ENCODE results near the gene SMC4. TPM values are rescaled to one million over a fixed set of nuclear protein-coding genes. Genes with fewer than 3 reads are reported as not detected.

SMC4 gene
- polyA plus RNA-seq, 2 of the 4 experiments (the other 2 are of a cell fraction): 121 to 139 TPM

DNA sequence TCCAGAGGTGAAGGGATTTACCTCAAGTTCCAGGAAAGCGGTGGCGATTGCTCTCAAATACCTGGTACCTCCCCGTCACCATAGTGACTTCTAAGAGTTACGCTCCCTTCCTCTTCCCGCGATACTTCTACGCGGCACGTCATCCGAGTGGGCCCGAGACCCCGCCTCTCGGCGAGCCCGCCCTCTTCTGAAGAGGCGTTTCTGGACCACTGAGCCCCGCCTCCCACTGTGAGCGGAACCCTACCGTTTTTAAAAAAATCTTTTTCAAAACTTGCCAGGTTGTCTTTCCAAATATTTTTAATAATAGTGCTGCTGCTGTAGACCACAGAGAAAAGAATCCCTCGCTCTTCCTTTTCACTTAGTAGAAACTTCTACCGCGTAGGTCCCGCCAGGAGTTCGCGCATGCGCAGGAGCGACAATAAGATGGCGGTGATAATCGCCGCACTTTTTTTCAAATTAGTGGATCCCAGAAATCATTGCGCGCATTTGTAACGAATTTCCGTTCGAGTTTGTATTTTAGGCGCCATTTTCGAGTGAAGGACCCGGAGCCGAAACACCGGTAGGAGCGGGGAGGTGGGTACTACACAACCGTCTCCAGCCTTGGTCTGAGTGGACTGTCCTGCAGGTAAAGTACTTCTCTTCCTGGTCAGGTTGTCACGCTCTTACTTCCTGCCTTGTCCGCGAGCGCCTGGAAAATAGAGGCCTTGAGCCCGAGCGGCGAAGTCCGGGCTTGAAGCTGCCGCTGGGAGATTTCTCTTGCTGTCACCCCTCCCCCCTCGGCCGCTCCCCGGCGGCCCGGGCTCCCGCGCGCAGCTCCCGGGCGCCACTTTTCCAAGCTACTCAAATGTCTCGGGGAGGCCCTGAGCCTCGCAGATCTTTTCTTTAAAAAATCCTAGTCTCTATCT is at the start of gene SMC4, which contains the start of gene IFT80 (continued):
- TF ChIP-seq ATOH8 (CRISPR knock-in tag; IDR thresholded peaks at IDR 0.05; ENCODE audit: low read depth): no peak
- no peak for TF ChIP-seq RNF2 (IDR thresholded peaks at IDR 0.05; ENCODE audit: borderline replicate concordance, low read depth)
- TF ChIP-seq HMGXB4 (CRISPR knock-in tag; IDR thresholded peaks at IDR 0.05; ENCODE audit: borderline replicate concordance): no peak
- TF ChIP-seq PHF8 (IDR thresholded peaks at IDR 0.05; ENCODE audit: borderline replicate concordance, low read depth): peak; percentile 56
- TF ChIP-seq EHF (CRISPR knock-in tag; IDR thresholded peaks at IDR 0.05): no peak
- TF ChIP-seq SREBF2 (IDR thresholded peaks at IDR 0.05): no peak
- TF ChIP-seq CTCF (IDR thresholded peaks at IDR 0.05): no peak
- TF ChIP-seq EHMT2 (IDR thresholded peaks at IDR 0.05; ENCODE audit: low read depth): no peak
- peak; percentile 57; the same call in 1 of the 2 replicates for TF ChIP-seq MAX (IDR thresholded peaks at IDR 0.05)
- TF ChIP-seq HOXA7 (CRISPR knock-in tag; IDR thresholded peaks at IDR 0.05): no peak
- no peak for TF ChIP-seq NFE2L2 (conservative IDR thresholded peaks at IDR 0.05; ENCODE audit: low read length)
- no peak for TF ChIP-seq RFX5 (IDR thresholded peaks at IDR 0.05)
- no peak for TF ChIP-seq JUNB (IDR thresholded peaks at IDR 0.05)
- no peak for TF ChIP-seq NR3C1 (IDR thresholded peaks at IDR 0.05)
- TF ChIP-seq, protein P1, sequence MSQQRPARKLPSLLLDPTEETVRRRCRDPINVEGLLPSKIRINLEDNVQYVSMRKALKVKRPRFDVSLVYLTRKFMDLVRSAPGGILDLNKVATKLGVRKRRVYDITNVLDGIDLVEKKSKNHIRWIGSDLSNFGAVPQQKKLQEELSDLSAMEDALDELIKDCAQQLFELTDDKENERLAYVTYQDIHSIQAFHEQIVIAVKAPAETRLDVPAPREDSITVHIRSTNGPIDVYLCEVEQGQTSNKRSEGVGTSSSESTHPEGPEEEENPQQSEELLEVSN (IDR thresholded peaks at IDR 0.05; ENCODE audit: borderline replicate concordance, low read depth): no peak
- no peak for TF ChIP-seq ZC3H11A (IDR thresholded peaks at IDR 0.05)
- no peak; the same call in 1 of the 2 replicates for TF ChIP-seq MYC (IDR thresholded peaks at IDR 0.05; ENCODE audit: borderline replicate concordance, low read length)
- peak; percentile 70 to 79; a peak in 2 of 5 replicates for TF ChIP-seq JUN (IDR thresholded peaks at IDR 0.05)
- TF ChIP-seq RAD21 (conservative IDR thresholded peaks at IDR 0.05 in 1 of 2, IDR thresholded peaks at IDR 0.05 in 1 of 2): no peak
- TF ChIP-seq BHLHE40 (IDR thresholded peaks at IDR 0.05; ENCODE audit: low read depth, low read length): no peak
- TF ChIP-seq USF2 (IDR thresholded peaks at IDR 0.05): no peak
- no peak for TF ChIP-seq HEYL (CRISPR knock-in tag; IDR thresholded peaks at IDR 0.05)
- no peak for TF ChIP-seq ZSCAN20 (CRISPR knock-in tag; IDR thresholded peaks at IDR 0.05)
- no peak for TF ChIP-seq RCOR1 (IDR thresholded peaks at IDR 0.05; ENCODE audit: low read depth, low read length)
- TF ChIP-seq POLR2AphosphoS2 (conservative IDR thresholded peaks at IDR 0.05; ENCODE audit: low read length): no peak
